DOHH2 (cell line): ENCODE measurements around the gene ZMIZ1.

Experiments used
- H3F3A ChIP-seq: fragments of 200-600 bp; sonication (generic), shearing (Covaris generic); 2 replicates; pipeline ENCODE4 v1.6.0; 2016; ENCODE audit warnings: antibody characterized with exemption, mild to moderate bottlenecking; ENCODE audit not compliant: control insufficient read depth, insufficient read depth
- H3K27ac ChIP-seq: fragments of 200-600 bp; sonication (generic); 2 replicates; pipeline ENCODE4 v1.5.1; 2014; ENCODE audit warnings: low read depth, mild to moderate bottlenecking, low read length, moderate library complexity
- H3K27me3 ChIP-seq: fragments of 200-600 bp; sonication (generic); 2 replicates; pipeline ENCODE4 v1.6.1; 2014; ENCODE audit warnings: mild to moderate bottlenecking, low read length, mixed read lengths; ENCODE audit not compliant: control insufficient read depth
- H3K36me3 ChIP-seq: fragments of 200-600 bp; sonication (generic); 2 replicates; pipeline ENCODE4 v1.6.1; 2014; ENCODE audit warnings: mild to moderate bottlenecking, low read length, moderate library complexity, mixed read lengths; ENCODE audit not compliant: control insufficient read depth
- H3K4me1 ChIP-seq: fragments of 200-600 bp; sonication (generic); 2 replicates; pipeline ENCODE4 v1.6.1; 2014; ENCODE audit warnings: mild to moderate bottlenecking, low read length, mixed read lengths; ENCODE audit not compliant: control insufficient read depth
- H3K4me2 ChIP-seq: fragments of 200-600 bp; sonication (generic); 2 replicates; pipeline ENCODE4 v1.6.0; 2014; ENCODE audit warnings: mild to moderate bottlenecking, low read length, moderate library complexity
- H3K4me3 ChIP-seq: fragments of 200-600 bp; sonication (generic); 2 replicates; pipeline ENCODE4 v1.5.1; 2014; ENCODE audit warnings: mild to moderate bottlenecking, low read length, mixed read lengths
- H3K79me2 ChIP-seq: fragments of 200-600 bp; sonication (generic); 2 replicates; pipeline ENCODE4 v1.6.1; 2014; ENCODE audit warnings: mild to moderate bottlenecking, low read length, mixed read lengths; ENCODE audit not compliant: control insufficient read depth
- H3K9me2 ChIP-seq: fragments of 200-600 bp; sonication (generic); replicated peaks from 2 replicates; pipeline ENCODE4 v1.6.1; 2014; ENCODE audit warnings: mild to moderate bottlenecking, low read length, mixed read lengths; ENCODE audit not compliant: control insufficient read depth
- H3K9me3 ChIP-seq: fragments of 200-600 bp; sonication (generic); 2 replicates; pipeline ENCODE4 v1.6.1; 2014; ENCODE audit warnings: antibody characterized with exemption, low read length, mixed read lengths; ENCODE audit not compliant: control insufficient read depth, insufficient read depth
- H4K20me1 ChIP-seq: fragments of 200-600 bp; sonication (generic); 2 replicates; pipeline ENCODE4 v1.6.0; 2014; ENCODE audit warnings: low read depth, mild to moderate bottlenecking, antibody characterized with exemption, low read length, moderate library complexity; ENCODE audit not compliant: control insufficient read depth, insufficient read depth
- EZH2phosphoT487 ChIP-seq: fragments of 200-600 bp; sonication (generic); IDR thresholded peaks from 2 replicates; pipeline ENCODE4 v1.6.1; 2017; ENCODE audit warnings: borderline replicate concordance, mild to moderate bottlenecking, antibody characterized with exemption, low read length, moderate library complexity, mixed read lengths
- TF ChIP-seq, protein P1 (sequence below): fragments of 200-600 bp; sonication (generic); IDR thresholded peaks from one replicate; pipeline ENCODE4 v1.5.1; 2014; ENCODE audit warnings: antibody characterized with exemption, mild to moderate bottlenecking, low read depth, low read length; ENCODE audit not compliant: poor library complexity, severe bottlenecking

The ZMIZ1 gene

DNA sequence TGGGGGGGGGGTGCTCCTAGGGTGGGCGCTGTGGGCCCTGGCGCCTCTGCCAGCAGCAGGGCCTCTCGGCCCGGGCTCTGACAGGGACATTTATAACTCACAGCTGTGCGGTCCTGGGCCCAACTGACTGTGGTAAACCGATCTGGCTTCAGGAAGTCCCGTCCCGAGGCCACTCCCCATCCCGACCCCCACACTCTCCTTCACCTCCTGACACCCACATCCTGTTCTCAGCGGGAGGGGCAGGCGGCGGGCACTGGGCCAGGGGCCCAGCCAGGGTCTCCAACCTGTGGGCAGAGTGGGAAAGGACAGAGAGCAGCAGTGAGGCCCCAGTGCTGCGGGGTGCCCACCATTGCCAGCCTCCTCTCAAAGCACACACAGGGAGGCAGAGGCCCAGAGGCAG is 69.1 kb downstream of the ZMIZ1 start:
- Histone ChIP-seq H3K36me3 (no peaks in the 10 kb centered on the region), H3F3A (0 out of 2 replicates have a peak, but pooled peaks cover 2% of the 10 kb centered on the region), H3K9me2 (no peaks in the 10 kb centered on the region), H3K4me3 (peak overlapping the region; percentile 24), H3K9me3 (no peaks in the 10 kb centered on the region), H3K79me2 (no peaks in the 10 kb centered on the region), H3K4me1 (peaks cover 42% of the 10 kb centered on the region), H3K27me3 (no peaks in the 10 kb centered on the region), H3K4me2 (peak overlapping the region; percentile 46), H4K20me1 (no peaks in the 10 kb centered on the region), H3K27ac (no peak overlapping the region)
- TF ChIP-seq, protein P1, sequence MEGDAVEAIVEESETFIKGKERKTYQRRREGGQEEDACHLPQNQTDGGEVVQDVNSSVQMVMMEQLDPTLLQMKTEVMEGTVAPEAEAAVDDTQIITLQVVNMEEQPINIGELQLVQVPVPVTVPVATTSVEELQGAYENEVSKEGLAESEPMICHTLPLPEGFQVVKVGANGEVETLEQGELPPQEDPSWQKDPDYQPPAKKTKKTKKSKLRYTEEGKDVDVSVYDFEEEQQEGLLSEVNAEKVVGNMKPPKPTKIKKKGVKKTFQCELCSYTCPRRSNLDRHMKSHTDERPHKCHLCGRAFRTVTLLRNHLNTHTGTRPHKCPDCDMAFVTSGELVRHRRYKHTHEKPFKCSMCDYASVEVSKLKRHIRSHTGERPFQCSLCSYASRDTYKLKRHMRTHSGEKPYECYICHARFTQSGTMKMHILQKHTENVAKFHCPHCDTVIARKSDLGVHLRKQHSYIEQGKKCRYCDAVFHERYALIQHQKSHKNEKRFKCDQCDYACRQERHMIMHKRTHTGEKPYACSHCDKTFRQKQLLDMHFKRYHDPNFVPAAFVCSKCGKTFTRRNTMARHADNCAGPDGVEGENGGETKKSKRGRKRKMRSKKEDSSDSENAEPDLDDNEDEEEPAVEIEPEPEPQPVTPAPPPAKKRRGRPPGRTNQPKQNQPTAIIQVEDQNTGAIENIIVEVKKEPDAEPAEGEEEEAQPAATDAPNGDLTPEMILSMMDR: no peak
- no peak for TF ChIP-seq EZH2phosphoT487

DNA sequence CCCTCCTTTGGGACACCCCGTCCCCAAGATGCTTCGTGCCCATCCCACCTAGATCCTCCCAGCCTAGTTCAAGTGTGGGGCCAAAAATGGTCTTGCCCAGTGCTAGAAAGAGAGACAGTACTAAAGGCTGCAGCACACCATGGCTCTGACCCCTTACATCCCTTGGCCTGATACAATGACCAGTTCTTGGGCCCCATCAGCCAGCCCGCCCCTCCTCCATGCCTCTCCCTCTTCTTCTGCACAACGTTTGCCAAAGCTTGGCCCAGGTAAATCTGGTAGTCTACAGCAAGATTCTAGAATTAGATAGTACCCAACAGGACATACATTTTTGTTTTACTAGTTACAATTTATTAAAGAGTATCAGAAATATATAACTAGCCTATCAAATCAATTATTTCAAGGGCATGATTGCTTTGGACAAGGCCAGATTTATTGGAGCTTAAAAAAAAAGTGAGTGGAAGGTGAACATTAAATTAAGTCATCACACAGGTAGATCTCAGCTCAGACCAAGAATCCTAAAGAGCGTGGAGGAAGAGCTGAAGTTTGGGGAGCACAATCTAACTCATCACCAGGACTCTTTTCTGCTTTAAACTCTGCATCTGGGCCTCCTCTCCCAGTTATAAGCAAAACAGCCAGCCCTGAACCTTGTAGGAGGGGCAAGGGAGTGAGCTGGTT is 69.8 kb downstream of the ZMIZ1 start:
- Histone ChIP-seq H3K4me1 (peaks cover 34% of the 10 kb centered on the region), H3F3A (0 out of 2 replicates have a peak, but pooled peaks cover 2% of the 10 kb centered on the region), H3K9me2 (no peaks in the 10 kb centered on the region), H3K27me3 (no peaks in the 10 kb centered on the region), H3K36me3 (no peaks in the 10 kb centered on the region), H4K20me1 (no peaks in the 10 kb centered on the region), H3K27ac (no peak overlapping the region), H3K4me3 (no peak overlapping the region), H3K4me2 (no peak overlapping the region), H3K79me2 (no peaks in the 10 kb centered on the region), H3K9me3 (no peaks in the 10 kb centered on the region)
- no peak for TF ChIP-seq EZH2phosphoT487
- TF ChIP-seq, protein P1: no peak

DNA sequence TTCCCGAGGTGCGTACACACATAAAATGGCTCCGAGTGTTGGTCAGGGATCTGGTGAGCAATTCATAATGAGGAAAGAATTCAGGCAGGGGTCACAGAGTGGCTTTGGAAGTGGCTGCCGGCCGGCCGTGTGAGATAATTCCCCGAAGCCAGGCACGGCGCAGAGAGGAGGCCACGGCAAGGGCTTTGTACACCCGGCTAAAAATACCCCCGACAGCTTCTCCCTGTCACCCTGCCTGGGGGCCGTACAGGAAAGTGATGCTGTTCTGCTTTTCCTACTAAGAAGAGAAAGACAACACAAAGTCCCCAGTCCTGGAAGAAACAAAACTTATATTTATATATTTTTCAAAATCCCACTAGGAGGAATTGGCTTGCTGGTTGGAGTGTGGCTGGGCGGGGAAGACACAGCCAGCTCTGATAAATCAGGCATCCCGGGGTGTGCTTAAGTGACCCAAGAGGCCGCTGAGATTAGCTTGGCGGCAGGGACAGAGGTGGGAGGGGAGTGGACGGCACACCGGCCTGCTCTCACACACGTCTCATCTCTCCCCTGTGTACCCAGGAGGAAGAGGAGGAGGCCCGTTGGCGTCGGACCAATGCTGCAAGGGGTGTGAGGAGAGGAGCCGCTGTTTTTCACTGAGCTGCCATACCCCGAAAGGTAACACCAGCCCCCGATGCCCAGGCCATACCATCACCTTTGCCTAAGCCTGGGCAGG is 70.5 kb downstream of the ZMIZ1 start:
- no peaks in the 10 kb centered on the region for H4K20me1 ChIP-seq
- 0 out of 2 replicates have a peak, but pooled peaks cover 2% of the 10 kb centered on the region for H3F3A ChIP-seq
- H3K27ac ChIP-seq: no peak overlapping the region
- H3K4me1 ChIP-seq: peaks cover 29% of the 10 kb centered on the region
- no peak for TF ChIP-seq EZH2phosphoT487
- TF ChIP-seq, protein P1: no peak
- no peaks in the 10 kb centered on the region for H3K9me2 ChIP-seq
- no peaks in the 10 kb centered on the region for H3K27me3 ChIP-seq
- no peak overlapping the region for H3K4me2 ChIP-seq
- H3K4me3 ChIP-seq: no peak overlapping the region
- no peaks in the 10 kb centered on the region for H3K79me2 ChIP-seq
- no peaks in the 10 kb centered on the region for H3K9me3 ChIP-seq
- no peaks in the 10 kb centered on the region for H3K36me3 ChIP-seq
